Measurements from ENCODE around the gene PTPRN. TPM values are rescaled to one million over a fixed set of nuclear protein-coding genes. Genes with fewer than 3 reads are reported as not detected.
"Not testable (repeated sequence)": the region's sequence is repeated elsewhere in the genome, so short reads cannot be mapped to it uniquely, and the experiment has no call there.

PTPRN gene
- total and polyA plus RNA-seq, 4 donors: 0.39 TPM; not detected in 3

DNA sequence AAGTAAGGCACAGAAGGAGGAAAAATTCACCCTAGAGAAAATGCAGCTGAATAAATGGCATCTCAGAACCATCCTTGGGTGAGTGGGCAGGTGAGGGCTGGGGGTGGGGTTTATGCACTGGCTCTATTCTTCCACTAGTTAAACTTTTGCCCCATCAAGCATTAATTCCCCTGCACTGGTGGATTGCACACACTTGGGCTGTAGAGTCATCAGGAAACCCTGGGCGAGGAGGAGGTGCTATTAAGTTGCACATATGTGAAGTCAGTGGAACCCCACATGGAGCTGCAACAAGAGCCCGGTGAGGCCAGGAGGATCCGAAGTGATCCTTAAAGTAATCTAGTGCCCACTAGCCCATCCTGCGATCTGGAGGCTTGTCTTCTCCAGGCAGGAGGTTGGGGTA is 36.8 kb downstream of the PTPRN start:
- intact Hi-C loops (cut with DNase I): loop anchor here in 1 of 2 donors (2.0 kb wide), 1 partner anchor 14 kb away; no protein-coding TSS in a partner anchor
- H3K9me3 ChIP-seq (ENCODE audit: control insufficient read depth, low read length): no peaks in the 10 kb centered on the region
- WGBS, 2 donors: 91 to 94% methylated on average over 4 of the region's 4 CpGs
- no peak overlapping the region for H3K4me3 ChIP-seq (ENCODE audit: low read length in 2 of 2)
- peak; percentile 0 to 50 for DNase-seq
- H3K36me3 ChIP-seq (ENCODE audit: control insufficient read depth in 1 of 2, insufficient read depth in 2 of 2, low read length in 1 of 2): no peaks in the 10 kb centered on the region
- H3K27me3 ChIP-seq (ENCODE audit: control insufficient read depth in 1 of 2, insufficient read depth in 2 of 2, low read length in 1 of 2): no peaks in the 10 kb centered on the region
- H3K4me1 ChIP-seq (ENCODE audit: control insufficient read depth in 1 of 2, insufficient read depth in 2 of 2, low read length in 2 of 2): no peaks in the 10 kb centered on the region
- H3K27ac ChIP-seq (ENCODE audit: low read depth in 1 of 2, low read length in 2 of 2): no peak overlapping the region
- no peak for ATAC-seq (ENCODE audit: low FRiP score)

DNA sequence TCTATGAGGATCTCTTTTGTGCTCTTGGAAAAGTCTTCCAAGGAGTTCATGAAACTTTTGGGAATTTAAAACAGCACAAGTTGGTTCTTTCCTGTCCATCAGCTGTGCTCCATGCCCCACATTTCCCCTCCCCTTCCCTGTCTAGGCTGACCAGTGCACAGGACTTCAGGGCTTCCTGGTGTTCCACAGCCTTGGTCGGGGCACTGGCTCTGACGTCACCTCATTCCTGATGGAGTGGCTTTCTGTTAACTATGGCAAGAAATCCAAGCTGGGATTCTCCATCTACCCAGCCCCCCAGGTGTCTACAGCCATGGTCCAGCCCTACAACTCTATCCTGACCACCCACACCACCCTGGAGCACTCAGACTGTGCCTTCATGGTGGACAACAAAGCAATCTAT is 38.2 kb downstream of the PTPRN start:
- no peak overlapping the region for H3K27ac ChIP-seq (ENCODE audit: low read depth in 1 of 2, low read length in 2 of 2)
- no peaks in the 10 kb centered on the region for H3K4me1 ChIP-seq (ENCODE audit: control insufficient read depth in 1 of 2, insufficient read depth in 2 of 2, low read length in 2 of 2)
- no peak for ATAC-seq (ENCODE audit: low FRiP score)
- no peak for DNase-seq
- no peaks in the 10 kb centered on the region for H3K27me3 ChIP-seq (ENCODE audit: control insufficient read depth in 1 of 2, insufficient read depth in 2 of 2, low read length in 1 of 2)
- H3K4me3 ChIP-seq (ENCODE audit: low read length in 2 of 2): no peak overlapping the region
- H3K36me3 ChIP-seq (ENCODE audit: control insufficient read depth in 1 of 2, insufficient read depth in 2 of 2, low read length in 1 of 2): no peaks in the 10 kb centered on the region
- H3K9me3 ChIP-seq (ENCODE audit: control insufficient read depth, low read length): no peaks in the 10 kb centered on the region
- intact Hi-C loops (cut with DNase I): no loop called here
- WGBS, 2 donors: 74 to 88% methylated on average over 2 of the region's 2 CpGs

- DNase-seq (no peak), ATAC-seq (ENCODE audit: low FRiP score) (no peak)
- no peaks in the 10 kb centered on the region for H3K4me1 ChIP-seq (ENCODE audit: control insufficient read depth in 1 of 2, insufficient read depth in 2 of 2, low read length in 2 of 2)
- H3K27me3 ChIP-seq (ENCODE audit: control insufficient read depth in 1 of 2, insufficient read depth in 2 of 2, low read length in 1 of 2): no peaks in the 10 kb centered on the region
- intact Hi-C loops (cut with DNase I): no loop called here
- H3K36me3 ChIP-seq (ENCODE audit: control insufficient read depth in 1 of 2, insufficient read depth in 2 of 2, low read length in 1 of 2): no peaks in the 10 kb centered on the region
- no peak overlapping the region for H3K4me3 ChIP-seq (ENCODE audit: low read length in 2 of 2)
- no peak overlapping the region for H3K27ac ChIP-seq (ENCODE audit: low read depth in 1 of 2, low read length in 2 of 2)
- WGBS, 2 donors: 91 to 94% methylated on average over 5 of the region's 5 CpGs
- no peaks in the 10 kb centered on the region for H3K9me3 ChIP-seq (ENCODE audit: control insufficient read depth, low read length)
Measured at GRCh38 chr2:219270055-219270372, 39.2 kb downstream of the PTPRN start.

DNA sequence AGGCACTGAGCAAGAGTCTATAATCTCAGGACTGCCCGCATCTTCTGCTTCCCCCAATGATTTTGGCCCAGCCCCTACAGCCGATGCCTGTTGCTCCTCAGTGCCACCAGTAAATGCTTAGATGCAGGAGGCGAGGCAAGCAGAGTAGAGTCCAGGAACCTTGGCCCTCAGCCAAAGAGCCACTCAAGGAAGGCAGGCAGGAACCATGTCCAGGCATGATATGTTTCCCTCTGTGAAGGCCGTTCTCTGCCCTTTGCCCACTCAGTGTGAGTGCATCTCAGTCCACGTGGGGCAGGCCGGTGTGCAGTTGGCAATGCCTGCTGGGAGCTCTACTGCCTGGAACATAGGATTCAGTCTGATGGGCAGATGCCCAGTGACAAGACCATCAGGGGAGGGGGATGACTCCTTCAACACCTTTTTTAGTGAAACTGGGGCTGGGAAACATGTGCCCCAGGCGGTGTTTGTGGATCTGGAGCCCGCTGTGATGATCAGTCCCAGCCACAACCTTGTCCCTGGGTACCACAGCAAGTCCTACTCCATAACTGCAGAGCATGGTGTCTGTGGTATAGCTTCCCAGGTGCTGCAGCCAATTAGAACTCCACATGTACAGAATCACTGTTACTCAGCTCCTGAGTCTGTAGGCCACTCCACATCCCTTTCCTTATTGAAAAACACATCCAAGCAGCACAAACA is 39.7 kb downstream of the PTPRN start:
- peak in 1 of 2 donors; percentile 38 for DNase-seq
- Histone ChIP-seq H3K36me3 (ENCODE audit: control insufficient read depth in 1 of 2, insufficient read depth in 2 of 2, low read length in 1 of 2) (no peaks in the 10 kb centered on the region), H3K27ac (ENCODE audit: low read depth in 1 of 2, low read length in 2 of 2) (no peak overlapping the region), H3K4me1 (ENCODE audit: control insufficient read depth in 1 of 2, insufficient read depth in 2 of 2, low read length in 2 of 2) (no peaks in the 10 kb centered on the region), H3K27me3 (ENCODE audit: control insufficient read depth in 1 of 2, insufficient read depth in 2 of 2, low read length in 1 of 2) (no peaks in the 10 kb centered on the region), H3K4me3 (ENCODE audit: low read length in 2 of 2) (no peak overlapping the region), H3K9me3 (ENCODE audit: control insufficient read depth, low read length) (no peaks in the 10 kb centered on the region)
- ATAC-seq (ENCODE audit: low FRiP score): no peak
- 64 to 67% methylated on average over 8 of the region's 8 CpGs for WGBS, 2 donors
- intact Hi-C loops (cut with DNase I): no loop called here

DNA sequence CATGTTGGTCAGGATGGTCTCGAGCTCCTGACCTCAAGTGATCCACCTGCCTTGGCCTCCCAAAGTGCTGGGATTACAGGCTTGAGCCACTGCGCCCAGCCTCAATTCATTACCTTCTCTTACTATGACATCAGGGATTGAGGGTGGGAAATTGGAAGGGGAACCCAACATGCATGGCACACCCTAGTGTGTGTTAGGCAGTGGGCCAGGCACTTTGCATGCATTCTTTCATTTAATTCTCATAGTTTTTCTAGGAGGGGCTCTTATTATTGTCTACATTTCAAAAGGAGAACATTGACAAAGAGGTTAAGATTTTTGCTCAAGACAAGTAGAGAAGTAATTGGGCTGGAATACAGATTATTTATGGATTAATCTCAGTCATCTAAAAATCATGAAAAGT is 40.9 kb downstream of the PTPRN start:
- no peaks in the 10 kb centered on the region for H3K36me3 ChIP-seq (ENCODE audit: control insufficient read depth in 1 of 2, insufficient read depth in 2 of 2, low read length in 1 of 2)
- DNase-seq: peak in 1 of 2 donors; percentile 9
- no peaks in the 10 kb centered on the region for H3K27me3 ChIP-seq (ENCODE audit: control insufficient read depth in 1 of 2, insufficient read depth in 2 of 2, low read length in 1 of 2)
- no peaks in the 10 kb centered on the region for H3K4me1 ChIP-seq (ENCODE audit: control insufficient read depth in 1 of 2, insufficient read depth in 2 of 2, low read length in 2 of 2)
- no peaks in the 10 kb centered on the region for H3K9me3 ChIP-seq (ENCODE audit: control insufficient read depth, low read length)
- intact Hi-C loops (cut with DNase I): no loop called here
- no peak for ATAC-seq (ENCODE audit: low FRiP score)
- no peak overlapping the region for H3K27ac ChIP-seq (ENCODE audit: low read depth in 1 of 2, low read length in 2 of 2)
- H3K4me3 ChIP-seq (ENCODE audit: low read length in 2 of 2): no peak overlapping the region
- 94 to 97% methylated on average over 2 of the region's 2 CpGs for WGBS, 2 donors

GRCh38 chr2:219266886-219267285 is 42.3 kb downstream of the PTPRN start:
- H3K27ac ChIP-seq (ENCODE audit: low read depth in 1 of 2, low read length in 2 of 2): no peak overlapping the region
- no peak overlapping the region for H3K4me3 ChIP-seq (ENCODE audit: low read length in 2 of 2)
- WGBS, 2 donors: 90 to 100% methylated on average over 1 of the region's 1 CpG
- intact Hi-C loops (cut with DNase I): no loop called here
- H3K27me3 ChIP-seq (ENCODE audit: control insufficient read depth in 1 of 2, insufficient read depth in 2 of 2, low read length in 1 of 2): no peaks in the 10 kb centered on the region
- ATAC-seq (ENCODE audit: low FRiP score) (no peak), DNase-seq (peak in 1 of 2 donors; percentile 6)
- no peaks in the 10 kb centered on the region for H3K4me1 ChIP-seq (ENCODE audit: control insufficient read depth in 1 of 2, insufficient read depth in 2 of 2, low read length in 2 of 2)
- H3K9me3 ChIP-seq (ENCODE audit: control insufficient read depth, low read length): no peaks in the 10 kb centered on the region
- no peaks in the 10 kb centered on the region for H3K36me3 ChIP-seq (ENCODE audit: control insufficient read depth in 1 of 2, insufficient read depth in 2 of 2, low read length in 1 of 2)

DNA sequence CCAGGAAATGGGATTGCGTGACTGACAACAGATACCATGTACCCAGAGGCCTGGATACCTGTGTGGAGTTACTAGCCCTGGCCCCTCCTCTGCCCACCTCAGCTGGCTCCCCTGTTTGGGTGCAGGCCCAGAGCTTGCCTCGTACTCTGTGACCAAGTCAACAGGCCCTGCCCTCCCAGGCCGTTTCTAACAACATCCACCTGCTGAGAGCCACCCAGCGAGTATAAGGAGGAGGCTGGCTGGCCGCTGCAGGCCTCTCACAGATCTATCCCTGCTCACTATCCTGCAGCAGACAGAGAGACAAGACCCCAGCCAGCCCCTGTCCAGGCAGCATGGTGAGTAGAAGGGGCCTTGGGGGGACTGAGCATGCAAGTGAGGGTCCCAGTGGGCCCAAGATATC is 43.0 kb downstream of the PTPRN start:
- 89 to 90% methylated on average over 5 of the region's 5 CpGs for WGBS, 2 donors
- no peaks in the 10 kb centered on the region for H3K9me3 ChIP-seq (ENCODE audit: control insufficient read depth, low read length)
- no peaks in the 10 kb centered on the region for H3K36me3 ChIP-seq (ENCODE audit: control insufficient read depth in 1 of 2, insufficient read depth in 2 of 2, low read length in 1 of 2)
- no peaks in the 10 kb centered on the region for H3K4me1 ChIP-seq (ENCODE audit: control insufficient read depth in 1 of 2, insufficient read depth in 2 of 2, low read length in 2 of 2)
- no peak overlapping the region for H3K4me3 ChIP-seq (ENCODE audit: low read length in 2 of 2)
- ATAC-seq (ENCODE audit: low FRiP score) (no peak), DNase-seq (peak in 1 of 2 donors; percentile 55)
- H3K27me3 ChIP-seq (ENCODE audit: control insufficient read depth in 1 of 2, insufficient read depth in 2 of 2, low read length in 1 of 2): no peaks in the 10 kb centered on the region
- intact Hi-C loops (cut with DNase I): no loop called here
- no peak overlapping the region for H3K27ac ChIP-seq (ENCODE audit: low read depth in 1 of 2, low read length in 2 of 2)

GRCh38 chr2:219261024-219261855 is 48.0 kb downstream of the PTPRN start:
- Histone ChIP-seq H3K36me3 (ENCODE audit: control insufficient read depth in 1 of 2, insufficient read depth in 2 of 2, low read length in 1 of 2) (no peaks in the 10 kb centered on the region), H3K4me3 (ENCODE audit: low read length in 2 of 2) (no peak overlapping the region), H3K27me3 (ENCODE audit: control insufficient read depth in 1 of 2, insufficient read depth in 2 of 2, low read length in 1 of 2) (no peaks in the 10 kb centered on the region), H3K4me1 (ENCODE audit: control insufficient read depth in 1 of 2, insufficient read depth in 2 of 2, low read length in 2 of 2) (no peaks in the 10 kb centered on the region), H3K9me3 (ENCODE audit: control insufficient read depth, low read length) (no peaks in the 10 kb centered on the region), H3K27ac (ENCODE audit: low read depth in 1 of 2, low read length in 2 of 2) (no peak overlapping the region)
- intact Hi-C loops (cut with DNase I): no loop called here
- ATAC-seq (ENCODE audit: low FRiP score): no peak
- WGBS, 2 donors: 67 to 74% methylated on average over 5 of the region's 5 CpGs
- DNase-seq: peak in 1 of 2 donors; percentile 17

- not testable (repeated sequence) for H3K4me3 ChIP-seq (ENCODE audit: low read length in 2 of 2); H3K27ac ChIP-seq (ENCODE audit: low read depth in 1 of 2, low read length in 2 of 2); H3K4me1 ChIP-seq (ENCODE audit: control insufficient read depth in 1 of 2, insufficient read depth in 2 of 2, low read length in 2 of 2); H3K36me3 ChIP-seq (ENCODE audit: control insufficient read depth in 1 of 2, insufficient read depth in 2 of 2, low read length in 1 of 2); H3K9me3 ChIP-seq (ENCODE audit: control insufficient read depth, low read length); ATAC-seq (ENCODE audit: low FRiP score); H3K27me3 ChIP-seq (ENCODE audit: control insufficient read depth in 1 of 2, insufficient read depth in 2 of 2, low read length in 1 of 2)
- peak in 1 of 2 donors; percentile 35 for DNase-seq
- WGBS, 2 donors: 83 to 86% methylated on average over 10 of the region's 10 CpGs
- intact Hi-C loops (cut with DNase I): loop anchor here in 1 of 2 donors (2.0 kb wide), 1 partner anchor 14 kb away; no protein-coding TSS in a partner anchor
Measured at GRCh38 chr2:219258942-219259341, 50.3 kb downstream of the PTPRN start.
